Measurements from ENCODE around the gene GRM4. TPM values are rescaled to one million over a fixed set of nuclear protein-coding genes. Genes with fewer than 3 reads are reported as not detected.
A peak's percentile ranks its signal among the peaks of the same experiment; 100 is the strongest.
"Not testable (repeated sequence)": the region's sequence is repeated elsewhere in the genome, so short reads cannot be mapped to it uniquely, and the experiment has no call there.

GRM4 gene
- total RNA-seq (2014; rRNA removed; shearing (Covaris generic)): not detected in 2 replicates
- polyA plus RNA-seq (2015; cell fraction: cytosol; rRNA removed): not detected in 2 replicates
- polyA plus RNA-seq (2015; cell fraction: nucleus; rRNA removed): not detected in 2 replicates

- DNase-seq (ENCODE audit: low read depth): no peak
Measured at GRCh38 chr6:34146021-34146782, at the start of gene GRM4. Gene GRM4 (minus strand): TSS chr6:34146087. CDS start chr6:34133496, 12,591 bp downstream.

- DNase-seq (ENCODE audit: low read depth): no peak
Measured at GRCh38 chr6:34194772-34195171, 48.9 kb upstream of the GRM4 start.

GRCh38 chr6:34190504-34191122, 44.7 kb upstream of the GRM4 start:
- no peak for DNase-seq (ENCODE audit: low read depth)

- no peak for DNase-seq (ENCODE audit: low read depth)
Measured at GRCh38 chr6:34189806-34190503, 44.1 kb upstream of the GRM4 start.

- DNase-seq (ENCODE audit: low read depth): not testable (repeated sequence)
Measured at GRCh38 chr6:34184726-34185125, 38.8 kb upstream of the GRM4 start.

- DNase-seq (ENCODE audit: low read depth): peak; percentile 19
Measured at GRCh38 chr6:34182751-34183531, 37.1 kb upstream of the GRM4 start.

GRCh38 chr6:34181908-34182307, 36.0 kb upstream of the GRM4 start:
- no peak for DNase-seq (ENCODE audit: low read depth)

GRCh38 chr6:34179106-34179720, 33.3 kb upstream of the GRM4 start:
- no peak for DNase-seq (ENCODE audit: low read depth)

GRCh38 chr6:34178357-34179105, 32.6 kb upstream of the GRM4 start:
- no peak for DNase-seq (ENCODE audit: low read depth)

- no peak for DNase-seq (ENCODE audit: low read depth)
Measured at GRCh38 chr6:34177181-34177591, 31.3 kb upstream of the GRM4 start.

- DNase-seq (ENCODE audit: low read depth): no peak
Measured at GRCh38 chr6:34176261-34177031, 30.6 kb upstream of the GRM4 start.

GRCh38 chr6:34174846-34175399, 29.0 kb upstream of the GRM4 start:
- DNase-seq (ENCODE audit: low read depth): no peak

GRCh38 chr6:34172961-34173775, 27.3 kb upstream of the GRM4 start:
- no peak for DNase-seq (ENCODE audit: low read depth)

- DNase-seq (ENCODE audit: low read depth): no peak
Measured at GRCh38 chr6:34170346-34170745, 24.5 kb upstream of the GRM4 start.

- no peak for DNase-seq (ENCODE audit: low read depth)
Measured at GRCh38 chr6:34169897-34170296, 24.0 kb upstream of the GRM4 start.

GRCh38 chr6:34161857-34162515, 16.1 kb upstream of the GRM4 start:
- DNase-seq (ENCODE audit: low read depth): no peak

- DNase-seq (ENCODE audit: low read depth): no peak
Measured at GRCh38 chr6:34159844-34160243, 14.0 kb upstream of the GRM4 start.

- no peak for DNase-seq (ENCODE audit: low read depth)
Measured at GRCh38 chr6:34158876-34159275, 13.0 kb upstream of the GRM4 start.
